NCI-H146 treated with DMSO at 0.1 percent for 48 hours (cell line): ENCODE data around the gene TRAFD1.
"Not testable (repeated sequence)": the region's sequence is repeated elsewhere in the genome, so short reads cannot be mapped to it uniquely, and the experiment has no call there.

Experiments
- DNase-seq: peaks from one replicate; lab custom pipeline; 2025; ENCODE audit not compliant: unreplicated experiment; lab: John Stamatoyannopoulos, UW

TRAFD1 gene

GRCh38 chr12:112125250-112125999, at the start of gene TRAFD1:
Gene TRAFD1 (plus strand): TSS chr12:112125560. CDS start chr12:112130523, 4,963 bp downstream.
- peak; percentile 87 for DNase-seq

- no peak for DNase-seq
Observed at GRCh38 chr12:112087055-112087850, 38.1 kb upstream of the TRAFD1 start.

GRCh38 chr12:112087851-112088250, 37.5 kb upstream of the TRAFD1 start:
- DNase-seq: no peak

- DNase-seq: no peak
Observed at GRCh38 chr12:112091563-112091962, 33.8 kb upstream of the TRAFD1 start.

- DNase-seq: no peak
Observed at GRCh38 chr12:112096070-112096469, 29.3 kb upstream of the TRAFD1 start.

- no peak for DNase-seq
Observed at GRCh38 chr12:112096667-112097066, 28.7 kb upstream of the TRAFD1 start.

GRCh38 chr12:112097641-112098040, 27.7 kb upstream of the TRAFD1 start:
- no peak for DNase-seq

GRCh38 chr12:112100500-112100899, 24.9 kb upstream of the TRAFD1 start:
- DNase-seq: not testable (repeated sequence)

GRCh38 chr12:112102127-112102526, 23.2 kb upstream of the TRAFD1 start:
- DNase-seq: no peak

- not testable (repeated sequence) for DNase-seq
Observed at GRCh38 chr12:112102746-112103145, 22.6 kb upstream of the TRAFD1 start.

- no peak for DNase-seq
Observed at GRCh38 chr12:112103758-112104503, 21.4 kb upstream of the TRAFD1 start.

- no peak for DNase-seq
Observed at GRCh38 chr12:112105891-112106290, 19.5 kb upstream of the TRAFD1 start.

- DNase-seq: no peak
Observed at GRCh38 chr12:112107306-112108201, 17.8 kb upstream of the TRAFD1 start.

- peak; percentile 55 for DNase-seq
Observed at GRCh38 chr12:112108202-112109079, 16.9 kb upstream of the TRAFD1 start, which contains the start of gene NAA25. Gene NAA25 (minus strand): TSS chr12:112108783. CDS start chr12:112108773, 10 bp downstream.

GRCh38 chr12:112110787-112111662, 14.3 kb upstream of the TRAFD1 start:
- not testable (repeated sequence) for DNase-seq

- DNase-seq: no peak
Observed at GRCh38 chr12:112111931-112112330, 13.4 kb upstream of the TRAFD1 start.

- DNase-seq: no peak
Observed at GRCh38 chr12:112112409-112113133, 12.8 kb upstream of the TRAFD1 start.
